GM12891 (cell line): ENCODE measurements around the gene AGBL1.

Experiments
- DNase-seq: peaks from one replicate; pipeline ENCODE4 v3.0.0; 2011; ENCODE audit warnings: low spot score; ENCODE audit not compliant: insufficient read length
- FAIRE-seq: peaks from 2 replicates; lab custom pipeline; 2011; peaks lifted over from hg19 to GRCh38; lab: Jason Lieb, UNC
- PAX5 ChIP-seq: IDR thresholded peaks from 2 replicates; pipeline ENCODE4 v1.6.1; 2011; ENCODE audit warnings: low read length, moderate library complexity, mild to moderate bottlenecking; ENCODE audit not compliant: insufficient read depth, severe bottlenecking
- POLR2A ChIP-seq: IDR thresholded peaks from 2 replicates; pipeline ENCODE4 v1.6.1; 2011; ENCODE audit warnings: low read depth, low read length, control low read depth
- POLR2AphosphoS5 ChIP-seq: IDR thresholded peaks from 2 replicates; pipeline ENCODE4 v1.6.1; 2011; ENCODE audit warnings: low read depth, low read length, control low read depth
- POU2F2 ChIP-seq: IDR thresholded peaks from 2 replicates; pipeline ENCODE4 v1.6.1; 2011; ENCODE audit warnings: low read depth, mild to moderate bottlenecking, control low read depth, low read length, moderate library complexity
- SPI1 ChIP-seq: IDR thresholded peaks from 2 replicates; pipeline ENCODE4 v1.6.1; 2011; ENCODE audit warnings: low read depth, low read length, control low read depth
- TAF1 ChIP-seq: IDR thresholded peaks from 2 replicates; pipeline ENCODE4 v1.6.1; 2011; ENCODE audit warnings: low read depth, low read length, control low read depth

Gene AGBL1

DNA sequence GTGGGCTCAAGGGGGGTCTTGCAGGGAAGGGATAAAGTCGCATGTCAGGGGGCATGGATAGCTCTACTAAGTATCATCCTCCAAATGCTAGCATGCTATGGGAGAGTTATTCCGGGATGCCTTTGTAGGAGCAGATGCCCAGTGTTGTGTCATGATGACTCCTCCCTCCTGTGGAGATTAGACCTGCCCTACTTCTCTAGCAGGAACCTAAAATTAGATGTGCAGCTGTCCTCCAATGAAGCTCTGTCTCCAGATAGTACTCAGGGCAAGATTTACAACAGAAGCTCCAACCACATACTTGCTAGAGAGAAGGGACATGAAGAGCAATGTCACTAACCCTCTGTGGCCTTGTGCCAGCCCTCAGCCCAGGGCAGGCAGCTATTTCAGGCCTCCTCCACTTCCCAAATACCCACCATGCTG, 82.5 kb downstream of the AGBL1 start:
- TF ChIP-seq POLR2A: no peak
- TF ChIP-seq POLR2AphosphoS5: no peak
- no peak for TF ChIP-seq PAX5
- no peak for TF ChIP-seq POU2F2
- TF ChIP-seq SPI1: no peak
- no peak for TF ChIP-seq TAF1
- DNase-seq (no peak), FAIRE-seq (no peak)

GRCh38 chr15:86162641-86163040, 83.0 kb downstream of the AGBL1 start:
- TF ChIP-seq POLR2AphosphoS5 (no peak), POLR2A (no peak), POU2F2 (no peak), PAX5 (no peak), TAF1 (no peak), SPI1 (no peak)
- FAIRE-seq: no peak
- no peak for DNase-seq

DNA sequence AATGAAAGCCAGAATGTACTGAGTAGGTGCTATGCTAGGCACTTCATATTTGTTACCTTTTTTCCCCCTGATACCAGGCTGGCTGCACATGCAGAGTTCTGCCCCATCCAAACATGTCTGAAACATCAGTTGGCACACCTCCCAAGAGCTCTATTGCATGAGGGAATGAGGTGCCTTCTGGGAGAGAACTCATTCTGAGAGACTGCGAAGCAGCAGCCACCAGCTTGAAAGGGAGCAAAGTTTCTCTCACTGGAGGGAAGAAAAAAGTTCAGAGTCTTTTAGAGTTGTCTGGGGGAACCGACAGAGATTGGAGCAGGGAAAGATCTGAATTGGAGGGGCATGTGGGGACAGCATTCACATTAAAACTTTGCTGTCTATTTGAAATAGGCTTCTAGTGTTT, 84.1 kb downstream of the AGBL1 start:
- TF ChIP-seq POLR2A (no peak), PAX5 (no peak)
- FAIRE-seq: no peak
- no peak for DNase-seq

- TF ChIP-seq TAF1 (no peak), PAX5 (no peak), POLR2AphosphoS5 (no peak), POLR2A (no peak), SPI1 (no peak), POU2F2 (no peak)
- FAIRE-seq (no peak), DNase-seq (no peak)
Observed at GRCh38 chr15:86164232-86164898, 84.7 kb downstream of the AGBL1 start.

GRCh38 chr15:86165265-86166211, 85.9 kb downstream of the AGBL1 start:
- FAIRE-seq (no peak), DNase-seq (no peak)
- TF ChIP-seq SPI1: no peak
- no peak for TF ChIP-seq TAF1
- TF ChIP-seq POLR2AphosphoS5: no peak
- TF ChIP-seq POLR2A: no peak
- no peak for TF ChIP-seq POU2F2
- no peak for TF ChIP-seq PAX5

DNA sequence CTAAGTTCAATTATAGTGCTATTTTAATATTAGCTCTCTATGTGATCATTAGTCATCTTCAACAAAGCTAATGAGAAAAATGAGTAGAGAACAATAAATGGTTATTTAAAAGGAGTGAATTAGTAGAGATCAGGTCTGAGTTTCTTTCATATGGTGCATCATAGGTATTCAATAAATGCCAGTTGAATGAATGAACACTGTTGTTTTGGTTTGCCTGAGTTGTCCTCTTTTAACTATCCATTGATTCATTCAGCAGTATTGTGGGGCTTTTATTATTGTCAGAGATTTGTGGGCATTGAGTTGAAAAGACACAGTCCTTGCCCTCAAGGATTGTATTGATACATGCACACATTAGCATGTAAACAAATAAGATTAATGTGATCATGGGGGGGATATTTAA, 88.2 kb downstream of the AGBL1 start:
- no peak for TF ChIP-seq POLR2AphosphoS5
- no peak for TF ChIP-seq SPI1
- no peak for TF ChIP-seq POLR2A
- no peak for TF ChIP-seq POU2F2
- TF ChIP-seq TAF1: no peak
- no peak for TF ChIP-seq PAX5
- no peak for FAIRE-seq
- DNase-seq: no peak

GRCh38 chr15:86178845-86179244, 99.2 kb downstream of the AGBL1 start:
- no peak for DNase-seq
- FAIRE-seq: no peak
- TF ChIP-seq POLR2A (no peak), POLR2AphosphoS5 (no peak), PAX5 (no peak), POU2F2 (no peak), TAF1 (no peak), SPI1 (no peak)

DNA sequence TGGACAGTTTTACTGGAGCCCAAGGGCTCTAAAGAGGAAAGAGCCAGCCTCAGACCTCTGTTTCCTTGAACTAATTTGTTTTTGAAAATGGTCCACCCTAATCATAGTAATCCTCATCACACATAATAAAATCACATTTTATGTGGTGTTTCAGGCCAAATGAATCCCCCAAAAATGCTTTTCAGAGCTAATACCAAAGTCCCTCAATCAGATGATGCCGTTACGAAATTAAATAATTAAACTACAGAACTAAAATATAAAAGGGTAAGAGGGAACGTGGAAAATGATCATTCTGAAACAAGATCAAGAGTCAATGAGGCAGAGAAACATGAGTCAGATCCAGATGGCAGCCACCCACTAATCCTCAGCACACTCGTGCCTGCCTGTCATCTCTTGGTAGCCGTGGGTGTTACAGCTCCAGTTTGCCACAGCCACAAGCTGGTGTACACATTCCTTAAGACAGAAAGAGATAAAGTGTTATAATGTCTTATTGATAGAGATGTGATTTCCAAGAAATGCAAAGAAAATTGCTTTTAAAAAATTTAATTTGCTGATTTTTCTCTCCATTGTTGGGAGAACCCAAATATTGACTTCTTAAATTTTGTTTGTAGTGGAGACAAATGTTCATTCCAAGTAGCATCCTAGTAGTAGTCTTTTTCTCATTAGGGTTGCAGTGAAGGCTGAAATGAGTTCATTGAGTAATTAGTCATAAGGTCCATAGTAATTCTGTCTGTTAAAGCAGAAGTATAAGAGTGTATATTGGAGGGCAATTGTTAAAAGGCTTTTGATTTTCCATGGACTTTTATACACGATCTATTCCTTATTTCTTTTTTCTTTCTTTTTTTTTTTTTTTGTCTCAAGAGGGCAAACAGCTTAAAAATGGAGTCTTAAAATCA, 104.2 kb downstream of the AGBL1 start:
- TF ChIP-seq SPI1 (no peak), POU2F2 (no peak), PAX5 (no peak), POLR2AphosphoS5 (no peak), POLR2A (no peak), TAF1 (no peak)
- DNase-seq (no peak), FAIRE-seq (no peak)
